ENCODE results near the gene DDX49. TPM values are rescaled to one million over a fixed set of nuclear protein-coding genes. Genes with fewer than 3 reads are reported as not detected.

The DDX49 gene, protein sequence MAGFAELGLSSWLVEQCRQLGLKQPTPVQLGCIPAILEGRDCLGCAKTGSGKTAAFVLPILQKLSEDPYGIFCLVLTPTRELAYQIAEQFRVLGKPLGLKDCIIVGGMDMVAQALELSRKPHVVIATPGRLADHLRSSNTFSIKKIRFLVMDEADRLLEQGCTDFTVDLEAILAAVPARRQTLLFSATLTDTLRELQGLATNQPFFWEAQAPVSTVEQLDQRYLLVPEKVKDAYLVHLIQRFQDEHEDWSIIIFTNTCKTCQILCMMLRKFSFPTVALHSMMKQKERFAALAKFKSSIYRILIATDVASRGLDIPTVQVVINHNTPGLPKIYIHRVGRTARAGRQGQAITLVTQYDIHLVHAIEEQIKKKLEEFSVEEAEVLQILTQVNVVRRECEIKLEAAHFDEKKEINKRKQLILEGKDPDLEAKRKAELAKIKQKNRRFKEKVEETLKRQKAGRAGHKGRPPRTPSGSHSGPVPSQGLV
- polyA plus RNA-seq (2012; rRNA removed): 81.7 and 86.8 TPM in 2 replicates
- 47.6 and 65.1 TPM in 2 replicates for polyA plus RNA-seq (2012; cell fraction: cytosol; rRNA removed)
- 104 and 112 TPM in 2 replicates for polyA plus RNA-seq (2012; cell fraction: nucleus; rRNA removed)

DNA sequence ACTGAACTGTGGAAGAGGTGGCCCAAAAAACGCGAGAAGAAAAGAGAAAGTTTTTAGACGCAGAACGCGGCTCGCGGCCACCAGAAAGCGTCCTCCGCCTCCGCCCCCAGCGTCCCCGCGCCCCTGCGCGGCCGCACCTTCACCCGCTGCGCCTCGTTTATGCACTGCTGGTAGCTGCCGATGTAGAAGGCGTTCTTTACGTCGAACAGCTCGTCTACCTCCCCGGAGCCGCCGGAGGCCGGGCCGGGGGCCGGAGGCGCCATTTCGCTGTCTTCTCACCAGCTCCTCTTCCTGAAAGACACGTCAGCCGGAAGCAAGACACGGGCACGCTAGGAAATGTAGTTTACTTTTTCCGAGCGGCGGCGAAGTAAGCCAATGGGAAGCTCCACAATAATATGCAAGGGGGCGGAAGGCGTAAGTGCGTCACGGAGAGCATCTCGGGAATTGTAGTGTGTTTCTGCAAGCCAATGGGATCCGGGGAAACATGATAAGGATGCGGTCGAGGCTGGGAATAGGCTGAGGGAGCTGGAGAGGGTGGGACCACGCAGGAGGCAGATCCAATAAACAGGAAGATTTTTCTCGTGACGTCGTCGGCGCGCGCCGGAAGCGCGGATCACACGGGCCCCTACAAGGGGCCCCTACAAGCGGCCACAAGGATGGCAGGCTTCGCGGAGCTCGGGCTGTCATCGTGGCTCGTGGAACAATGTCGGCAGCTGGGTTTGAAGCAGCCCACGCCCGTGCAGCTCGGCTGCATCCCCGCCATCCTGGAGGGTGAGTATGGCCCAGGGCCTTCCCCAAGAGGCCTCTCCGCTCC, at the start of gene DDX49, which contains the start of gene COPE:
TSS of gene DDX49 (plus strand) at position 630 of the 814 bp plus-strand sequence. CDS start at position 657, 27 bp downstream.
TSS of gene COPE (minus strand) at position 302 of the 814 bp plus-strand sequence. CDS start at position 263, 39 bp downstream.
- DNase-seq: peak; percentile 98
- H3K27me3 ChIP-seq (ENCODE audit: insufficient read depth): no peaks in the 10 kb centered on the region
- CTCF ChIA-PET: interaction anchor here (0.6 to 7.2 kb wide), 12 partner anchors 9 to 330 kb away, joined by 3 to 76 read pairs (median 3); partner anchors contain the start of gene CERS1
- H3K4me2 ChIP-seq: peak within 1 kb of the TSS; percentile 89
- H3K9me3 ChIP-seq: no peaks in the 10 kb centered on the region
- no peaks in the 10 kb centered on the region for H3K9me2 ChIP-seq
- H3K9ac ChIP-seq: peak within 1 kb of the TSS; percentile 97
- H2AFZ ChIP-seq (ENCODE audit: low read depth): peak within 1 kb of the TSS; percentile 68; the same call in 1 of the 2 replicates
- H3K4me1 ChIP-seq (ENCODE audit: control insufficient read depth in 1 of 2, insufficient read depth in 2 of 2, low read depth in 1 of 2, low read length in 1 of 2): peaks cover 5 to 12% of the 10 kb centered on the region in 2 experiments; a peak in 2 of 4 replicates
- peaks cover 23 to 30% of the 10 kb centered on the region in 2 experiments for H3K36me3 ChIP-seq (replicated peaks in 1 of 2; ENCODE audit: control insufficient read depth in 1 of 2, insufficient read depth in 2 of 2, low read length in 1 of 2)
- H3K79me2 ChIP-seq (ENCODE audit: insufficient read depth): peaks cover 76% of the 10 kb centered on the region
- H3K27ac ChIP-seq (ENCODE audit: low read depth in 2 of 2, low read length in 1 of 2): peak within 1 kb of the TSS; percentile 74 to 92
- under 1% methylated on average over 37 of the region's 72 CpGs for WGBS (ENCODE audit: low lambda C conversion rate)
- POLR2A ChIA-PET: interaction anchor here (0.5 to 2.7 kb wide), 15 partner anchors 8 to 348 kb away, joined by 3 to 16 read pairs (median 4); partner anchors contain the start of genes CERS1, REX1BD and UBA52
- peak within 1 kb of the TSS; percentile 89 to 92 for H3K4me3 ChIP-seq (ENCODE audit: low read depth in 2 of 2, low read length in 1 of 2)
- H3F3A ChIP-seq (replicated peaks; ENCODE audit: insufficient read depth): peaks cover 12% of the 10 kb centered on the region
- peaks cover 37% of the 10 kb centered on the region for H4K20me1 ChIP-seq (ENCODE audit: insufficient read depth)
- TF ChIP-seq MXI1 (IDR thresholded peaks at IDR 0.05; ENCODE audit: low read depth, low read length) (peak; percentile 97), TEAD4 (IDR thresholded peaks at IDR 0.05; ENCODE audit: borderline replicate concordance, insufficient read depth) (no peak), MEF2A (IDR thresholded peaks at IDR 0.05; ENCODE audit: borderline replicate concordance, low read depth) (no peak), SIN3A (IDR thresholded peaks at IDR 0.05; ENCODE audit: borderline replicate concordance, low read depth, low read length) (peak; percentile 94), TAF1 (IDR thresholded peaks at IDR 0.05; ENCODE audit: borderline replicate concordance, low read depth, low read length) (peak; percentile 96), SMC3 (IDR thresholded peaks at IDR 0.05; ENCODE audit: low read depth, low read length) (no peak), NRF1 (IDR thresholded peaks at IDR 0.05; ENCODE audit: low read depth, low read length) (no peak), RFX5 (IDR thresholded peaks at IDR 0.05; ENCODE audit: low read length) (no peak), GATA2 (CRISPR knock-in tag; IDR thresholded peaks at IDR 0.05) (peak; percentile 58), POLR2AphosphoS5 (IDR thresholded peaks at IDR 0.05; ENCODE audit: low read depth, low read length) (peak; percentile 86), JUND (IDR thresholded peaks at IDR 0.05) (no peak), ELF1 (IDR thresholded peaks at IDR 0.05) (peak; percentile 98), EZH2phosphoT487 (IDR thresholded peaks at IDR 0.05; ENCODE audit: borderline replicate concordance, low read depth) (no peak), FOXJ3 (CRISPR knock-in tag; IDR thresholded peaks at IDR 0.05) (0 out of 2 replicates have a peak, but pooled peaks have one; percentile 16), TCF12 (IDR thresholded peaks at IDR 0.05) (no peak), YY1 (IDR thresholded peaks at IDR 0.05; ENCODE audit: low read depth) (peak; percentile 89), FOSL2 (IDR thresholded peaks at IDR 0.05; ENCODE audit: borderline replicate concordance, low read depth) (no peak; the same call in 1 of the 2 replicates)
- TF ChIP-seq, protein P1, sequence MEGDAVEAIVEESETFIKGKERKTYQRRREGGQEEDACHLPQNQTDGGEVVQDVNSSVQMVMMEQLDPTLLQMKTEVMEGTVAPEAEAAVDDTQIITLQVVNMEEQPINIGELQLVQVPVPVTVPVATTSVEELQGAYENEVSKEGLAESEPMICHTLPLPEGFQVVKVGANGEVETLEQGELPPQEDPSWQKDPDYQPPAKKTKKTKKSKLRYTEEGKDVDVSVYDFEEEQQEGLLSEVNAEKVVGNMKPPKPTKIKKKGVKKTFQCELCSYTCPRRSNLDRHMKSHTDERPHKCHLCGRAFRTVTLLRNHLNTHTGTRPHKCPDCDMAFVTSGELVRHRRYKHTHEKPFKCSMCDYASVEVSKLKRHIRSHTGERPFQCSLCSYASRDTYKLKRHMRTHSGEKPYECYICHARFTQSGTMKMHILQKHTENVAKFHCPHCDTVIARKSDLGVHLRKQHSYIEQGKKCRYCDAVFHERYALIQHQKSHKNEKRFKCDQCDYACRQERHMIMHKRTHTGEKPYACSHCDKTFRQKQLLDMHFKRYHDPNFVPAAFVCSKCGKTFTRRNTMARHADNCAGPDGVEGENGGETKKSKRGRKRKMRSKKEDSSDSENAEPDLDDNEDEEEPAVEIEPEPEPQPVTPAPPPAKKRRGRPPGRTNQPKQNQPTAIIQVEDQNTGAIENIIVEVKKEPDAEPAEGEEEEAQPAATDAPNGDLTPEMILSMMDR (IDR thresholded peaks at IDR 0.05): no peak
- TF ChIP-seq, protein P2, sequence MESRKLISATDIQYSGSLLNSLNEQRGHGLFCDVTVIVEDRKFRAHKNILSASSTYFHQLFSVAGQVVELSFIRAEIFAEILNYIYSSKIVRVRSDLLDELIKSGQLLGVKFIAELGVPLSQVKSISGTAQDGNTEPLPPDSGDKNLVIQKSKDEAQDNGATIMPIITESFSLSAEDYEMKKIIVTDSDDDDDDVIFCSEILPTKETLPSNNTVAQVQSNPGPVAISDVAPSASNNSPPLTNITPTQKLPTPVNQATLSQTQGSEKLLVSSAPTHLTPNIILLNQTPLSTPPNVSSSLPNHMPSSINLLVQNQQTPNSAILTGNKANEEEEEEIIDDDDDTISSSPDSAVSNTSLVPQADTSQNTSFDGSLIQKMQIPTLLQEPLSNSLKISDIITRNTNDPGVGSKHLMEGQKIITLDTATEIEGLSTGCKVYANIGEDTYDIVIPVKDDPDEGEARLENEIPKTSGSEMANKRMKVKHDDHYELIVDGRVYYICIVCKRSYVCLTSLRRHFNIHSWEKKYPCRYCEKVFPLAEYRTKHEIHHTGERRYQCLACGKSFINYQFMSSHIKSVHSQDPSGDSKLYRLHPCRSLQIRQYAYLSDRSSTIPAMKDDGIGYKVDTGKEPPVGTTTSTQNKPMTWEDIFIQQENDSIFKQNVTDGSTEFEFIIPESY (IDR thresholded peaks at IDR 0.05; ENCODE audit: borderline replicate concordance, low read depth): peak; percentile 88
- TF ChIP-seq, protein P3, sequence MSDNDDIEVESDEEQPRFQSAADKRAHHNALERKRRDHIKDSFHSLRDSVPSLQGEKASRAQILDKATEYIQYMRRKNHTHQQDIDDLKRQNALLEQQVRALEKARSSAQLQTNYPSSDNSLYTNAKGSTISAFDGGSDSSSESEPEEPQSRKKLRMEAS (IDR thresholded peaks at IDR 0.05; ENCODE audit: low read depth): peak; percentile 91
- TF ChIP-seq, protein P4, sequence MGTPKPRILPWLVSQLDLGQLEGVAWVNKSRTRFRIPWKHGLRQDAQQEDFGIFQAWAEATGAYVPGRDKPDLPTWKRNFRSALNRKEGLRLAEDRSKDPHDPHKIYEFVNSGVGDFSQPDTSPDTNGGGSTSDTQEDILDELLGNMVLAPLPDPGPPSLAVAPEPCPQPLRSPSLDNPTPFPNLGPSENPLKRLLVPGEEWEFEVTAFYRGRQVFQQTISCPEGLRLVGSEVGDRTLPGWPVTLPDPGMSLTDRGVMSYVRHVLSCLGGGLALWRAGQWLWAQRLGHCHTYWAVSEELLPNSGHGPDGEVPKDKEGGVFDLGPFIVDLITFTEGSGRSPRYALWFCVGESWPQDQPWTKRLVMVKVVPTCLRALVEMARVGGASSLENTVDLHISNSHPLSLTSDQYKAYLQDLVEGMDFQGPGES (IDR thresholded peaks at IDR 0.05; ENCODE audit: low read depth, low read length): peak; percentile 66
- TF ChIP-seq, protein P5, sequence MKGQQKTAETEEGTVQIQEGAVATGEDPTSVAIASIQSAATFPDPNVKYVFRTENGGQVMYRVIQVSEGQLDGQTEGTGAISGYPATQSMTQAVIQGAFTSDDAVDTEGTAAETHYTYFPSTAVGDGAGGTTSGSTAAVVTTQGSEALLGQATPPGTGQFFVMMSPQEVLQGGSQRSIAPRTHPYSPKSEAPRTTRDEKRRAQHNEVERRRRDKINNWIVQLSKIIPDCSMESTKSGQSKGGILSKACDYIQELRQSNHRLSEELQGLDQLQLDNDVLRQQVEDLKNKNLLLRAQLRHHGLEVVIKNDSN (IDR thresholded peaks at IDR 0.05; ENCODE audit: borderline replicate concordance, low read depth): peak; percentile 54
- TF ChIP-seq, protein P6, sequence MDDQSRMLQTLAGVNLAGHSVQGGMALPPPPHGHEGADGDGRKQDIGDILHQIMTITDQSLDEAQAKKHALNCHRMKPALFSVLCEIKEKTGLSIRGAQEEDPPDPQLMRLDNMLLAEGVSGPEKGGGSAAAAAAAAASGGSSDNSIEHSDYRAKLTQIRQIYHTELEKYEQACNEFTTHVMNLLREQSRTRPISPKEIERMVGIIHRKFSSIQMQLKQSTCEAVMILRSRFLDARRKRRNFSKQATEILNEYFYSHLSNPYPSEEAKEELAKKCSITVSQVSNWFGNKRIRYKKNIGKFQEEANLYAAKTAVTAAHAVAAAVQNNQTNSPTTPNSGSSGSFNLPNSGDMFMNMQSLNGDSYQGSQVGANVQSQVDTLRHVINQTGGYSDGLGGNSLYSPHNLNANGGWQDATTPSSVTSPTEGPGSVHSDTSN (IDR thresholded peaks at IDR 0.05): peak; percentile 99
